H1 (cell line): ENCODE data around the gene ARMH4. TPM values are rescaled to one million over a fixed set of nuclear protein-coding genes. Genes with fewer than 3 reads are reported as not detected.

Experiments
- CTCF ChIA-PET: fragments of 300-600 bp; sonication (Branson Sonifier 250); formaldehyde crosslinking; loops from one replicate; lab custom pipeline; 2021; ENCODE audit not compliant: partially characterized antibody; lab: Charles Lee
- POLR2A ChIA-PET: fragments of 300-600 bp; sonication (Branson Sonifier 250); formaldehyde crosslinking; loops from one replicate; lab custom pipeline; 2021; ENCODE audit warnings: inconsistent platforms; ENCODE audit not compliant: partially characterized antibody; lab: Charles Lee
- DNase-seq, 2 experiments: peaks; one replicate each; pipeline versions ENCODE4 v3.0.0 to v3.0.0-alpha.2; 2010 to 2022; ENCODE audit warnings: low spot score in 2 of 2, low read depth in 1 of 2, mixed read lengths in 1 of 2
- FAIRE-seq: peaks from 2 replicates; lab custom pipeline; 2011; peaks lifted over from hg19 to GRCh38; lab: Jason Lieb, UNC
- H2AFZ ChIP-seq: 2 replicates; pipeline ENCODE4 v1.8.1; 2012; ENCODE audit warnings: low read length, inconsistent platforms
- H2AK5ac ChIP-seq: 2 replicates; pipeline ENCODE4 v1.6.1; 2013; ENCODE audit warnings: low read depth, low read length
- H2BK120ac ChIP-seq: replicated peaks from 2 replicates; pipeline ENCODE3; 2013; ENCODE audit warnings: low read depth, low read length, inconsistent platforms
- H2BK12ac ChIP-seq: 2 replicates; pipeline ENCODE4 v1.6.1; 2013; ENCODE audit warnings: low read depth, low read length
- H2BK15ac ChIP-seq: 2 replicates; pipeline ENCODE4 v1.6.1; 2013; ENCODE audit warnings: low read length
- H2BK20ac ChIP-seq: 2 replicates; pipeline ENCODE4 v1.6.1; 2013; ENCODE audit warnings: low read length
- H2BK5ac ChIP-seq: 2 replicates; pipeline ENCODE4 v1.6.1; 2013; ENCODE audit warnings: low read depth, low read length
- H3K14ac ChIP-seq: 2 replicates; pipeline ENCODE4 v1.6.1; 2013; ENCODE audit warnings: inconsistent platforms; ENCODE audit not compliant: insufficient read length
- H3K18ac ChIP-seq: 2 replicates; pipeline ENCODE4 v1.6.1; 2013; ENCODE audit warnings: low read length; ENCODE audit errors: extremely low read depth
- H3K23ac ChIP-seq: 2 replicates; pipeline ENCODE4 v1.6.1; 2013; ENCODE audit warnings: inconsistent platforms; ENCODE audit not compliant: insufficient read length
- H3K23me2 ChIP-seq: 2 replicates; pipeline ENCODE4 v1.6.1; 2013; ENCODE audit warnings: low read depth, low read length
- H3K27ac ChIP-seq: 2 replicates; pipeline ENCODE4 v1.6.1; 2011; ENCODE audit warnings: low read depth, low read length, inconsistent platforms
- H3K27me3 ChIP-seq, 4 experiments: replicated peaks in 1 of 4; 1 replicate in 1 of 4; 2 replicates in 3 of 4; pipeline versions ENCODE4 v1.6.1 to v1.8.1; 2011 to 2013; ENCODE audit warnings: low read length in 3 of 4, mild to moderate bottlenecking in 3 of 4, inconsistent platforms in 2 of 4, mixed read lengths in 2 of 4, moderate library complexity in 1 of 4; ENCODE audit not compliant: control insufficient read depth in 3 of 4, insufficient read depth in 3 of 4; ENCODE audit errors: extremely low read depth in 1 of 4
- H3K36me3 ChIP-seq, 4 experiments: 2 replicates each; pipeline versions ENCODE4 v1.6.1 to v1.8.1; 2011 to 2013; ENCODE audit warnings: mild to moderate bottlenecking in 4 of 4, low read length in 3 of 4, moderate library complexity in 2 of 4, control low read depth in 1 of 4, inconsistent platforms in 1 of 4; ENCODE audit not compliant: insufficient read depth in 4 of 4, control insufficient read depth in 2 of 4
- H3K4ac ChIP-seq: replicated peaks from 2 replicates; pipeline ENCODE3; 2013; ENCODE audit warnings: low read length, low read depth, mixed read lengths, inconsistent platforms; ENCODE audit not compliant: insufficient read length
- H3K4me1 ChIP-seq, 4 experiments: replicated peaks in 1 of 4; 1 replicate in 1 of 4; 2 replicates in 3 of 4; pipeline versions ENCODE4 v1.6.1 to v1.8.1; 2011 to 2013; ENCODE audit warnings: low read length in 3 of 4, inconsistent platforms in 2 of 4, mixed read lengths in 1 of 4; ENCODE audit not compliant: insufficient read depth in 4 of 4, control insufficient read depth in 3 of 4
- H3K4me2 ChIP-seq, 2 experiments: 2 replicates each; pipeline versions ENCODE4 v1.6.1 to v1.8.1; 2011 to 2013; ENCODE audit warnings: low read depth in 2 of 2, low read length in 2 of 2, control low read depth in 1 of 2, inconsistent platforms in 1 of 2, mild to moderate bottlenecking in 1 of 2; ENCODE audit not compliant: insufficient read depth in 1 of 2
- H3K4me3 ChIP-seq, 4 experiments: fragments of 200-600, 300-600 bp in 1 of 4; sonication (generic), shearing (Covaris generic), sonication (Bioruptor Twin) in 1 of 4; 2 replicates each; pipeline versions ENCODE4 v1.5.1 to v1.8.1; 2011 to 2016; ENCODE audit warnings: low read length in 4 of 4, low read depth in 3 of 4, control low read depth in 2 of 4, inconsistent platforms in 2 of 4, mild to moderate bottlenecking in 2 of 4, mixed read lengths in 1 of 4, moderate library complexity in 1 of 4; ENCODE audit not compliant: insufficient read depth in 2 of 4; ENCODE audit errors: extremely low read depth in 1 of 4
- H3K56ac ChIP-seq: replicated peaks from 2 replicates; pipeline ENCODE3; 2013; ENCODE audit warnings: low read depth, mild to moderate bottlenecking, mixed read lengths, low read length, inconsistent platforms; ENCODE audit not compliant: insufficient read length
- H3K79me1 ChIP-seq: 2 replicates; pipeline ENCODE4 v1.6.1; 2013; ENCODE audit warnings: low read depth, low read length, control low read depth
- H3K79me2 ChIP-seq, 2 experiments: 2 replicates each; pipeline versions ENCODE4 v1.6.1 to v1.8.1; 2012 to 2013; ENCODE audit warnings: low read length in 2 of 2, mild to moderate bottlenecking in 2 of 2, inconsistent platforms in 1 of 2; ENCODE audit not compliant: insufficient read depth in 2 of 2, control insufficient read depth in 1 of 2
- H3K9ac ChIP-seq, 4 experiments: replicated peaks in 1 of 4; 1 replicate in 1 of 4; 2 replicates in 3 of 4; pipeline versions ENCODE4 v1.6.1 to v1.8.1; 2011 to 2013; ENCODE audit warnings: low read depth in 3 of 4, low read length in 3 of 4, control low read depth in 2 of 4, mild to moderate bottlenecking in 2 of 4, moderate library complexity in 2 of 4, inconsistent platforms in 1 of 4; ENCODE audit errors: extremely low read depth in 1 of 4
- H3K9me3 ChIP-seq, 2 experiments: 2 replicates each; pipeline versions ENCODE4 v1.6.1 to v1.8.1; 2012 to 2013; ENCODE audit warnings: mild to moderate bottlenecking in 2 of 2, moderate library complexity in 2 of 2, control low read depth in 1 of 2, inconsistent platforms in 1 of 2, low read depth in 1 of 2, low read length in 1 of 2, mixed read lengths in 1 of 2; ENCODE audit not compliant: insufficient read depth in 2 of 2
- H4K20me1 ChIP-seq, 2 experiments: replicated peaks in 1 of 2; 2 replicates each; pipeline versions ENCODE3 to v1.8.1; 2011 to 2013; ENCODE audit warnings: inconsistent platforms in 2 of 2, low read length in 2 of 2, mild to moderate bottlenecking in 1 of 2; ENCODE audit not compliant: insufficient read depth in 2 of 2, control insufficient read depth in 1 of 2
- H4K5ac ChIP-seq: 2 replicates; pipeline ENCODE4 v1.6.1; 2013; ENCODE audit warnings: low read length, low read depth, mixed read lengths, inconsistent platforms; ENCODE audit not compliant: insufficient read length
- H4K8ac ChIP-seq: 2 replicates; pipeline ENCODE4 v1.8.0; 2013; ENCODE audit warnings: mild to moderate bottlenecking, moderate library complexity, low read length, inconsistent platforms; ENCODE audit not compliant: insufficient read depth; ENCODE audit errors: extremely low read depth
- H4K91ac ChIP-seq: replicated peaks from 2 replicates; pipeline ENCODE3; 2013; ENCODE audit warnings: low read length, mixed read lengths, inconsistent platforms; ENCODE audit not compliant: insufficient read length
- CHD2 ChIP-seq: IDR thresholded peaks from 2 replicates; pipeline ENCODE4 v1.6.1; 2012; ENCODE audit warnings: low read length, improper control_type of control experiment
- GABPA ChIP-seq: IDR thresholded peaks from 2 replicates; pipeline ENCODE4 v1.6.1; 2011; ENCODE audit warnings: mild to moderate bottlenecking, low read length, moderate library complexity, borderline replicate concordance; ENCODE audit not compliant: insufficient read depth
- PHF8 ChIP-seq: fragments of 200-600 bp; sonication (generic); conservative IDR thresholded peaks from 2 replicates; pipeline ENCODE4 v1.7.1; 2012; ENCODE audit warnings: low read depth, mild to moderate bottlenecking, inconsistent platforms, low read length, moderate library complexity
- RNF2 ChIP-seq: fragments of 200-900, 300-1000 bp; sonication (generic); IDR thresholded peaks from 2 replicates; pipeline ENCODE4 v1.7.1; 2016; ENCODE audit warnings: borderline replicate concordance, low read depth, mild to moderate bottlenecking, antibody characterized with exemption, low read length; ENCODE audit not compliant: poor library complexity, severe bottlenecking; ENCODE audit errors: missing control alignments
- SP2 ChIP-seq: IDR thresholded peaks from 2 replicates; pipeline ENCODE4 v1.6.1; 2012; ENCODE audit warnings: mild to moderate bottlenecking, low read length, inconsistent platforms
- WGBS, 2 experiments: shearing (Covaris generic) in 1 of 2; methylation state at CpG; one replicate each; pipeline versions ENCODE4 v1.1.6 to v1.1.7; 2013 to 2015; ENCODE audit warnings: low lambda C conversion rate in 2 of 2, mixed read lengths in 2 of 2, inconsistent platforms in 1 of 2, low coverage in 1 of 2, missing lambda C conversion rate in 1 of 2; ENCODE audit not compliant: insufficient replicate concordance in 2 of 2, insufficient coverage in 1 of 2, insufficient read length in 1 of 2; ENCODE audit errors: extremely low coverage in 1 of 2, missing lambda C conversion rate in 1 of 2; 5-methylcytosine and 5-hydroxymethylcytosine counted together
- polyA plus RNA-seq, 7 experiments: library from polyadenylated mRNA; depleted of rRNA in 3 of 7; stranded (reverse) in 5 of 7; unstranded in 2 of 7; fragments of >200 nt in 5 of 7; fragments of 200-250 nt in 2 of 7; gene quantifications; 1 replicate in 5 of 7; 2 replicates in 1 of 7; 4 replicates in 1 of 7; pipeline versions ENCODE4 v1.2.1 to v1.2.3, GENCODE V29; 2011 to 2013; ENCODE audit warnings: missing spikeins in 2 of 7, mixed read lengths in 2 of 7
- total RNA-seq: library from RNA; stranded (reverse); fragmentation: NEBNext Ultra II Directional; extraction: Animal tissue kit (Norgen Biotek cat#: 25700); gene quantifications from 2 replicates; pipeline ENCODE4 v1.2.1, GENCODE V29; 2021

The ARMH4 gene
- total and polyA plus RNA-seq, 2 of the 8 experiments (the other 6 are each of a cell fraction or from before 2014, with no cell fraction given): 7.1 to 25.4 TPM

- Histone ChIP-seq H4K20me1 (no peaks in the 10 kb centered on the region), H2BK120ac (no peak overlapping the region), H2BK15ac (no peak overlapping the region), H4K91ac (no peak overlapping the region), H3K79me2 (no peaks in the 10 kb centered on the region), H2BK20ac (no peak overlapping the region), H3K4me1 (no peaks in the 10 kb centered on the region), H3K23ac (no peak overlapping the region), H2BK5ac (no peak overlapping the region), H3K36me3 (no peaks in the 10 kb centered on the region; a peak in 2 of 8 replicates), H3K14ac (no peak overlapping the region), H2AK5ac (no peak overlapping the region), H3K27me3 (no peaks in the 10 kb centered on the region), H3K4ac (no peak overlapping the region), H4K8ac (no peak overlapping the region), H3K23me2 (no peaks in the 10 kb centered on the region), H4K5ac (no peak overlapping the region), H3K4me3 (no peak overlapping the region), H3K4me2 (no peak overlapping the region), H3K79me1 (no peaks in the 10 kb centered on the region; the same call in 1 of the 2 replicates), H2AFZ (no peak overlapping the region), H3K18ac (no peak overlapping the region), H3K9me3 (no peaks in the 10 kb centered on the region), H3K56ac (no peak overlapping the region), H3K27ac (no peak overlapping the region), H2BK12ac (no peak overlapping the region), H3K9ac (no peak overlapping the region)
- POLR2A ChIA-PET: no interaction called here
- FAIRE-seq (no peak), DNase-seq (no peak)
- TF ChIP-seq GABPA: no peak
- TF ChIP-seq CHD2: no peak
- TF ChIP-seq SP2: no peak
- TF ChIP-seq RNF2: no peak
- no peak for TF ChIP-seq PHF8
- CTCF ChIA-PET: interaction anchor here (0.6 kb wide), 2 partner anchors 793 to 1522 kb away, joined by 4 to 6 read pairs; no protein-coding TSS in a partner anchor
- WGBS, 2 experiments: 95% methylated on average over 10 of the region's 10 CpGs; no CpG with 5 or more reads in 1 of the 2 experiments
Observed at GRCh38 chr14:58138031-58138713, 13.8 kb downstream of the ARMH4 start.
